MM.1S (cell line): ENCODE measurements around the gene MPV17.

Experiments used
- DNase-seq: peaks from one replicate; pipeline ENCODE4 v3.0.0-alpha.2; 2015
- H2AFZ ChIP-seq: fragments of 300-600 bp; sonication (generic); 2 replicates; pipeline ENCODE4 v1.6.0; 2016; ENCODE audit warnings: antibody characterized with exemption, low read length
- H3F3A ChIP-seq: fragments of 300-600 bp; sonication (generic); 2 replicates; pipeline ENCODE4 v1.6.1; 2016; ENCODE audit warnings: mild to moderate bottlenecking, antibody characterized with exemption, low read length, moderate library complexity, mixed read lengths; ENCODE audit not compliant: insufficient read depth
- H3K27ac ChIP-seq: fragments of 300-600 bp; sonication (generic); 2 replicates; pipeline ENCODE4 v1.5.1; 2016; ENCODE audit warnings: mild to moderate bottlenecking, low read length
- H3K27me3 ChIP-seq: fragments of 300-600 bp; sonication (generic); replicated peaks from 2 replicates; pipeline ENCODE4 v1.6.0; 2016; ENCODE audit warnings: low read length; ENCODE audit not compliant: insufficient read depth
- H3K36me3 ChIP-seq: fragments of 300-600 bp; sonication (generic); replicated peaks from 2 replicates; pipeline ENCODE4 v1.6.1; 2016; ENCODE audit warnings: mild to moderate bottlenecking, low read length, mixed read lengths; ENCODE audit not compliant: insufficient read depth
- H3K4me1 ChIP-seq: fragments of 300-600 bp; sonication (generic); 2 replicates; pipeline ENCODE4 v1.6.1; 2016; ENCODE audit warnings: low read length, mixed read lengths
- H3K4me2 ChIP-seq: fragments of 300-600 bp; sonication (generic); 2 replicates; pipeline ENCODE4 v1.6.0; 2016; ENCODE audit warnings: low read depth, low read length
- H3K4me3 ChIP-seq: fragments of 300-600 bp; sonication (generic); 2 replicates; pipeline ENCODE4 v1.5.1; 2016; ENCODE audit warnings: low read length, mixed read lengths
- H3K79me2 ChIP-seq: fragments of 300-600 bp; sonication (generic); 2 replicates; pipeline ENCODE4 v1.6.1; 2016; ENCODE audit warnings: mixed run types, low read length, mixed read lengths
- H3K9ac ChIP-seq: fragments of 300-600 bp; sonication (generic); 2 replicates; pipeline ENCODE4 v1.6.1; 2016; ENCODE audit warnings: low read length, mixed read lengths
- H3K9me2 ChIP-seq: fragments of 300-600 bp; sonication (generic); replicated peaks from 2 replicates; pipeline ENCODE4 v1.6.1; 2016; ENCODE audit warnings: mild to moderate bottlenecking, low read length, mixed read lengths; ENCODE audit not compliant: insufficient read depth
- H3K9me3 ChIP-seq: fragments of 300-600 bp; sonication (generic); replicated peaks from 2 replicates; pipeline ENCODE4 v1.6.1; 2016; ENCODE audit warnings: mild to moderate bottlenecking, low read length, mixed read lengths; ENCODE audit not compliant: insufficient read depth
- H4K20me1 ChIP-seq: fragments of 300-600 bp; sonication (generic); 2 replicates; pipeline ENCODE4 v1.6.1; 2016; ENCODE audit warnings: mild to moderate bottlenecking, low read length, moderate library complexity, mixed read lengths; ENCODE audit not compliant: insufficient read depth
- EZH2 ChIP-seq: fragments of 300-600 bp; sonication (generic); optimal IDR thresholded peaks from 2 replicates; pipeline ENCODE3; 2017; ENCODE audit warnings: low read depth, mild to moderate bottlenecking, antibody characterized with exemption, low read length, mixed read lengths
- EZH2phosphoT487 ChIP-seq: fragments of 300-600 bp; sonication (generic); IDR thresholded peaks from 2 replicates; pipeline ENCODE4 v1.6.1; 2018; ENCODE audit warnings: antibody characterized with exemption, low read length
- TF ChIP-seq, protein P1 (sequence below): fragments of 300-600 bp; sonication (generic); IDR thresholded peaks from 2 replicates; pipeline ENCODE4 v1.5.1; 2016; ENCODE audit warnings: antibody characterized with exemption, low read length, mixed read lengths

Gene MPV17

DNA sequence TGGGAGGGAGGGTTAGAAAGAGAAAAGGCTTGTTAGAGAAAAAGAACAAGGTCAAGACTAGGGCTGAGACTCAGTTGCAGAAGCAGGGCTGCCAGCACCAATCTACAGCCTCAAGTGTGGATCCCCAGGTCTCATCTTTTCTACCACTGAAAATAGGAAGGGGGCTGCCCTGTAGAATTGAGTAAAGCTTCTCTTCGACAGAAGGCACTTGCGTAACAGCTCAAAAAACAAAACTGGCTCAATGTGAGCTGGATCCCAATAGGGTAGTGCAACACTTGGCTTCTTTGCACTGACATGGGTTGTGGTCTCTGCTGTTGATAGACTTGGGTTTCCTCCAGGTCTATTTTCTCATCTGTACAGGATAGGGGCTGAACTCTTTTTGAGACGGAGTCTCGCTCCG, 1.8 kb upstream of the MPV17 start:
- Histone ChIP-seq H3K9me2 (no peaks in the 10 kb centered on the region), H3K9me3 (no peaks in the 10 kb centered on the region), H3K27ac (no peak overlapping the region), H3K4me2 (no peak overlapping the region), H3K36me3 (peaks cover 3% of the 10 kb centered on the region; the same call in 1 of the 2 replicates), H3K4me3 (no peak overlapping the region), H3K27me3 (no peaks in the 10 kb centered on the region), H3K9ac (no peak overlapping the region), H3K4me1 (peaks cover 9% of the 10 kb centered on the region; the same call in 1 of the 2 replicates), H2AFZ (no peak overlapping the region), H3K79me2 (peaks cover 22% of the 10 kb centered on the region), H3F3A (no peaks in the 10 kb centered on the region; the same call in 1 of the 2 replicates), H4K20me1 (no peaks in the 10 kb centered on the region)
- DNase-seq: no peak
- TF ChIP-seq EZH2phosphoT487 (no peak), EZH2 (no peak)
- TF ChIP-seq, protein P1, sequence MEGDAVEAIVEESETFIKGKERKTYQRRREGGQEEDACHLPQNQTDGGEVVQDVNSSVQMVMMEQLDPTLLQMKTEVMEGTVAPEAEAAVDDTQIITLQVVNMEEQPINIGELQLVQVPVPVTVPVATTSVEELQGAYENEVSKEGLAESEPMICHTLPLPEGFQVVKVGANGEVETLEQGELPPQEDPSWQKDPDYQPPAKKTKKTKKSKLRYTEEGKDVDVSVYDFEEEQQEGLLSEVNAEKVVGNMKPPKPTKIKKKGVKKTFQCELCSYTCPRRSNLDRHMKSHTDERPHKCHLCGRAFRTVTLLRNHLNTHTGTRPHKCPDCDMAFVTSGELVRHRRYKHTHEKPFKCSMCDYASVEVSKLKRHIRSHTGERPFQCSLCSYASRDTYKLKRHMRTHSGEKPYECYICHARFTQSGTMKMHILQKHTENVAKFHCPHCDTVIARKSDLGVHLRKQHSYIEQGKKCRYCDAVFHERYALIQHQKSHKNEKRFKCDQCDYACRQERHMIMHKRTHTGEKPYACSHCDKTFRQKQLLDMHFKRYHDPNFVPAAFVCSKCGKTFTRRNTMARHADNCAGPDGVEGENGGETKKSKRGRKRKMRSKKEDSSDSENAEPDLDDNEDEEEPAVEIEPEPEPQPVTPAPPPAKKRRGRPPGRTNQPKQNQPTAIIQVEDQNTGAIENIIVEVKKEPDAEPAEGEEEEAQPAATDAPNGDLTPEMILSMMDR: no peak

DNA sequence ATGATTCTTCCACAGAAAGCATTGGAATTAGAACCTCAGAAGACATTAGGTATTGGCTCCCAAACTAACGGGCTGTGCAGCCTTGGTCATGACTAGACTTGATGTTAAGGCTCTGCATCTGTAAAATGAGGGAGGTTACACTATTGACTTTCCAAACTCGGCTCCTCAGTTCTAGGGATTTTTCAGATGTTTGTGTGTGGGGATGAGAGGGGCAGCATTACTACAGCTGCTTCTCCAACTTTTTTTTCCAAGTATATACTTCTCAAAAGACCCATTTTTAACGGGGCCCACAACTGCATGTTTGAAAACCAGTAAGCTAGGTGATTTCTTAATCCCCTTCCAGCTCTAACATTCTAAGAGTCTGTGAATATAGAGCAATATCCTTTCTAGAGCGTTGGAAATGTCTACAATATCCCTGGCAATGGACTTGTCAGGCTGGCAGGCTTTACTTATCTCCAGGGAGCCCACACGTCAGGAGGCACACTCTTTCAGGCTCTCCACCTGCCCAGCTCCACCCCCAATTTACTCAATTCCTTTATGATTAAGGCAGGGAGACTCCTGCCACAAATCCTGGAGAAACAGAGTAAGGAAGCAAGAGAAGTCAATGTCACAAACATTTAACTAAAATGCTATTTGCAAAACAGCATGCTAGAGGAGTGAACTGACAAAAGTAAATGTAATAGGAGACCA, 844 bp upstream of the MPV17 start:
- no peak for TF ChIP-seq EZH2
- TF ChIP-seq, protein P1: no peak
- TF ChIP-seq EZH2phosphoT487: no peak
- H3K4me3 ChIP-seq: peak overlapping the region; percentile 89
- no peaks in the 10 kb centered on the region for H3K9me2 ChIP-seq
- no peaks in the 10 kb centered on the region; the same call in 1 of the 2 replicates for H3F3A ChIP-seq
- H3K4me1 ChIP-seq: peaks cover 9% of the 10 kb centered on the region; the same call in 1 of the 2 replicates
- H3K9ac ChIP-seq: peak overlapping the region; percentile 87
- H4K20me1 ChIP-seq: no peaks in the 10 kb centered on the region
- peaks cover 3% of the 10 kb centered on the region; the same call in 1 of the 2 replicates for H3K36me3 ChIP-seq
- H3K27me3 ChIP-seq: no peaks in the 10 kb centered on the region
- no peaks in the 10 kb centered on the region for H3K9me3 ChIP-seq
- peak overlapping the region; percentile 50; the same call in 1 of the 2 replicates for H3K27ac ChIP-seq
- peak overlapping the region; percentile 65 for H2AFZ ChIP-seq
- H3K4me2 ChIP-seq: peak overlapping the region; percentile 89
- H3K79me2 ChIP-seq: peaks cover 22% of the 10 kb centered on the region
- peak; percentile 30 for DNase-seq

DNA sequence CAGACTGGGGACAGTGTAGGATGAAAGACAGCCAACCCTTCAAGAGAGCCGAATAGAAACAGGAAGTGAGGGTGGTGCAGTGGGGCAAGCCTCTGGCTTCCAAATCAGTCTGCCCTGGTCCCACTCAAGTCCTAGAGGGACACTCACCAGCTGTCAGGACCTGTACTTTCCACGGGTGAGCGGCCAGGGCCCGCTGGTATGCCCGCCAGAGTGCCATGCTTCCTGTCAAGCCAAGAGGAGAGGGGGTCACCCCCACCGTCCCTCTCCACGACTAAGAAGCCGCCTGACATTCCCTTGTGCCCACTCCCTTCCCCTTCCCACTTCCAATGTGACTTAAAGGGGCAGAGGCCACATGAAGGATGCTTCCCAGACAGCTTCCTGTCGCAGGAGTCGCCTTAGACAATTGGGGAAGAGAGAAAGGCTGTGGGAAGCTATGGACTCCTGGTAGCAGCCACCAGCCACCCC, 564 bp downstream of the MPV17 start:
- H3K36me3 ChIP-seq: peaks cover 3% of the 10 kb centered on the region; the same call in 1 of the 2 replicates
- no peak for TF ChIP-seq EZH2phosphoT487
- no peak for TF ChIP-seq EZH2
- TF ChIP-seq, protein P1: no peak
- no peaks in the 10 kb centered on the region for H3K9me3 ChIP-seq
- H3K27ac ChIP-seq: peak overlapping the region; percentile 50; the same call in 1 of the 2 replicates
- H3K9ac ChIP-seq: peak overlapping the region; percentile 87
- peak overlapping the region; percentile 89 for H3K4me2 ChIP-seq
- peak overlapping the region; percentile 89 for H3K4me3 ChIP-seq
- no peaks in the 10 kb centered on the region; the same call in 1 of the 2 replicates for H3F3A ChIP-seq
- peaks cover 9% of the 10 kb centered on the region; the same call in 1 of the 2 replicates for H3K4me1 ChIP-seq
- H2AFZ ChIP-seq: peak overlapping the region; percentile 65
- H4K20me1 ChIP-seq: no peaks in the 10 kb centered on the region
- peaks cover 22% of the 10 kb centered on the region for H3K79me2 ChIP-seq
- no peaks in the 10 kb centered on the region for H3K27me3 ChIP-seq
- H3K9me2 ChIP-seq: no peaks in the 10 kb centered on the region
- no peak for DNase-seq
